ENCODE results near the gene SPTAN1.

DNA sequence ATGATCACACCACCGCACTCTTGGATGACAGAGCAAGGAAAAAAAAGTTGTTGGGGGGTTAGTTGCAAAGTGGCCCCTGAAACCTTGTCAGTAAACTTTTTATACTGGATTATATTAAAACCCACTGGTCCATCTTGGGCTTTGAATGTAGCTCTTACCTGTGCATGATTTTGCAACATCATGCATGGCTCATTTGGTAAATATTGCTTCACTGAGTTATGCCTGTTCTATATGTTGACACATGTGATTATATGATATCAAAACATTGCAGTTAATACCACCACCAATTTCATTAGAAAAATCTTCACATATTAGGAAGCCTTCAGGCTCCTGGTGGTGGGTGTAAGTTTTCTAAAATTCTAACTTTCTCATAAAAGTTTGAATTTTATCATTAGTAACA, 62.3 kb downstream of the SPTAN1 start:
- TF ChIP-seq POLR2A (IDR thresholded peaks at IDR 0.05), result no peak
- TF ChIP-seq, protein P1, sequence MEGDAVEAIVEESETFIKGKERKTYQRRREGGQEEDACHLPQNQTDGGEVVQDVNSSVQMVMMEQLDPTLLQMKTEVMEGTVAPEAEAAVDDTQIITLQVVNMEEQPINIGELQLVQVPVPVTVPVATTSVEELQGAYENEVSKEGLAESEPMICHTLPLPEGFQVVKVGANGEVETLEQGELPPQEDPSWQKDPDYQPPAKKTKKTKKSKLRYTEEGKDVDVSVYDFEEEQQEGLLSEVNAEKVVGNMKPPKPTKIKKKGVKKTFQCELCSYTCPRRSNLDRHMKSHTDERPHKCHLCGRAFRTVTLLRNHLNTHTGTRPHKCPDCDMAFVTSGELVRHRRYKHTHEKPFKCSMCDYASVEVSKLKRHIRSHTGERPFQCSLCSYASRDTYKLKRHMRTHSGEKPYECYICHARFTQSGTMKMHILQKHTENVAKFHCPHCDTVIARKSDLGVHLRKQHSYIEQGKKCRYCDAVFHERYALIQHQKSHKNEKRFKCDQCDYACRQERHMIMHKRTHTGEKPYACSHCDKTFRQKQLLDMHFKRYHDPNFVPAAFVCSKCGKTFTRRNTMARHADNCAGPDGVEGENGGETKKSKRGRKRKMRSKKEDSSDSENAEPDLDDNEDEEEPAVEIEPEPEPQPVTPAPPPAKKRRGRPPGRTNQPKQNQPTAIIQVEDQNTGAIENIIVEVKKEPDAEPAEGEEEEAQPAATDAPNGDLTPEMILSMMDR (IDR thresholded peaks at IDR 0.05), result no peak
